Panc1 (cell line): ENCODE data around the gene KNDC1. TPM values are rescaled to one million over a fixed set of nuclear protein-coding genes. Genes with fewer than 3 reads are reported as not detected.
"Not testable (repeated sequence)": the region's sequence is repeated elsewhere in the genome, so short reads cannot be mapped to it uniquely, and the experiment has no call there.

Experiments used
- ATAC-seq: fragments of 200-7000 bp; cut with Tn5 transposase; 2 replicates; pipeline ENCODE4 v1.9.1; 2020; ENCODE audit warnings: mild to moderate bottlenecking, moderate library complexity
- BruUV-seq: library from RNA; stranded (reverse); fragments of 400-500 nt; replicated peaks from 2 replicates; lab custom pipeline; 2021; lab: Mats Ljungman, UMichigan
- CTCF ChIA-PET: fragments of 300-600 bp; sonication (Branson Sonifier 250); formaldehyde crosslinking; loops from one replicate; lab custom pipeline; 2022; ENCODE audit warnings: antibody characterized with exemption; lab: Charles Lee
- POLR2A ChIA-PET: fragments of 300-600 bp; sonication (Branson Sonifier 250); formaldehyde crosslinking; loops from one replicate; lab custom pipeline; 2022; ENCODE audit warnings: antibody characterized with exemption; lab: Charles Lee
- DNase-seq: peaks from one replicate; pipeline ENCODE4 v3.0.0-alpha.2; 2010; ENCODE audit warnings: low read depth, low spot score
- H3K27ac ChIP-seq: 2 replicates; pipeline ENCODE4 v1.5.1; 2011; ENCODE audit warnings: mild to moderate bottlenecking, low read length, inconsistent platforms
- H3K27me3 ChIP-seq: fragments of 200-500 bp; sonication (Bioruptor generic); 2 replicates; pipeline ENCODE4 v1.6.0; 2014; ENCODE audit warnings: low read length, inconsistent platforms; ENCODE audit not compliant: control insufficient read depth, insufficient read depth
- H3K36me3 ChIP-seq: fragments of 200-500 bp; sonication (Bioruptor generic); 2 replicates; pipeline ENCODE4 v1.5.1; 2014; ENCODE audit warnings: inconsistent platforms, mild to moderate bottlenecking, low read length, moderate library complexity; ENCODE audit not compliant: control insufficient read depth, insufficient read depth
- H3K4me1 ChIP-seq: 2 replicates; pipeline ENCODE4 v1.5.1; 2011; ENCODE audit warnings: inconsistent platforms, mild to moderate bottlenecking, low read length, moderate library complexity; ENCODE audit not compliant: control insufficient read depth, insufficient read depth
- H3K4me3 ChIP-seq, 2 experiments: 2 replicates each; pipeline ENCODE4 v1.5.1; 2011 to 2012; ENCODE audit warnings: low read depth in 2 of 2, low read length in 2 of 2, mild to moderate bottlenecking in 2 of 2, inconsistent platforms in 1 of 2, moderate library complexity in 1 of 2
- H3K9me3 ChIP-seq: fragments of 200-500 bp; sonication (Bioruptor generic); 2 replicates; pipeline ENCODE4 v1.5.1; 2014; ENCODE audit warnings: low read depth, mild to moderate bottlenecking, inconsistent platforms, low read length, moderate library complexity; ENCODE audit not compliant: control insufficient read depth, insufficient read depth
- POLR2AphosphoS5 ChIP-seq: IDR thresholded peaks from 2 replicates; pipeline ENCODE4 v1.6.1; 2012; ENCODE audit warnings: mild to moderate bottlenecking, low read depth, low read length, moderate library complexity
- SIN3A ChIP-seq: IDR thresholded peaks from 2 replicates; pipeline ENCODE4 v1.6.1; 2012; ENCODE audit warnings: low read depth, mild to moderate bottlenecking, low read length, moderate library complexity, borderline replicate concordance; ENCODE audit not compliant: insufficient read depth
- TCF7L2 ChIP-seq: IDR thresholded peaks from 2 replicates; pipeline ENCODE4 v1.6.1; 2011; ENCODE audit warnings: mild to moderate bottlenecking, low read depth, low read length, inconsistent platforms
- in situ Hi-C: cut with HindIII; loops from 2 replicates; pipeline ENCODE4 v1.10.0; 2016; ENCODE audit warnings: low sequenced_read_pairs, low pct_unique_long_range_greater_than_20kb
- intact Hi-C: fragments of 100-400 bp; cut with micrococcal nuclease; formaldehyde crosslinking; loops from one replicate; pipeline ENCODE4 v1.10.0; 2022; ENCODE audit not compliant: unreplicated experiment
- total RNA-seq: library from RNA; stranded (reverse); gene quantifications from one replicate; pipeline ENCODE4 v1.2.1, GENCODE V29; 2021; ENCODE audit not compliant: unreplicated experiment
- TF ChIP-seq, protein P1 (sequence below): fragments of 450-650 bp; IDR thresholded peaks from 2 replicates; pipeline ENCODE4 v1.5.1; 2017; ENCODE audit warnings: mild to moderate bottlenecking
- TF ChIP-seq, protein P2 (sequence below), 2 experiments: IDR thresholded peaks; 2 replicates each; pipeline ENCODE4 v1.6.1; 2011 to 2012; ENCODE audit warnings: low read depth in 2 of 2, control low read depth in 1 of 2, low read length in 1 of 2, mild to moderate bottlenecking in 1 of 2, moderate library complexity in 1 of 2; ENCODE audit not compliant: insufficient read depth in 1 of 2

KNDC1 gene
- total RNA-seq, 1 experiment from 2014 or later, result 2.6 TPM

DNA sequence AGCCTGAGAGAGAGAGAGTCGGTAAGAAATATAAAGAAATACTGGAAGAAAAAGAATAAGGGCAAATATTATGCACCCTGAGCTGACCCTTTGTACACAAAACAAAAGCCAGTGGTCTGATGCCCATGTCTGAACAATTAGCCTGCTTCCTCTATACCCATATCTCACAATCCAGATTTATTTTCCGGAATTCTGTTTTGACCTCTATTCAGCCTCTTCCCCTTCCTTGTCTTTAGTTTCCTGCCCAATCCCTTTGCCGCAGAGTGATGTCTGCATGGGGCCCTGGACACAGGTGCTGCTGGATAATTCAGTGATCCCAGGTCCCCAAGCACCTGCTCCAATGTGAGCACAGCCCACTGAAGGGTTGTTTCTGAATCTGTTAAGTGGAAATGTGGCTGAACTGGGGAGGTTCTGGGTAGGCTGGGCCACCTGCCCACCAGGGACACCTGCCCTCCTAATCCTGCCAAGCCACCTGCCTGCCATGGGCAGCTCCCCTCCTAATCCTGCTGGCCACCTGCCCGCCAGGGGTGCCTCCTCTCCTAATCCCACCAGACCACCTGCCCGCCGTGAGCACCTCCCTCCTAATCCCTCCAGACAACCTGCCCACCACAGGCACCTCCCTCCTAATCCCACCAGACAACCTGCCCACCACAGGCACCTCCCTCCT, 49.3 kb upstream of the KNDC1 start:
- DNase-seq (no peak), ATAC-seq (no peak)
- no peaks in the 10 kb centered on the region for H3K27me3 ChIP-seq
- no peak overlapping the region for H3K4me3 ChIP-seq
- H3K9me3 ChIP-seq, result peaks cover 11% of the 10 kb centered on the region
- BruUV-seq, result no TSS peak
- H3K27ac ChIP-seq, result no peak overlapping the region
- CTCF ChIA-PET, result no interaction called here
- TF ChIP-seq TCF7L2 (no peak), SIN3A (no peak), POLR2AphosphoS5 (no peak)
- TF ChIP-seq, protein P1, sequence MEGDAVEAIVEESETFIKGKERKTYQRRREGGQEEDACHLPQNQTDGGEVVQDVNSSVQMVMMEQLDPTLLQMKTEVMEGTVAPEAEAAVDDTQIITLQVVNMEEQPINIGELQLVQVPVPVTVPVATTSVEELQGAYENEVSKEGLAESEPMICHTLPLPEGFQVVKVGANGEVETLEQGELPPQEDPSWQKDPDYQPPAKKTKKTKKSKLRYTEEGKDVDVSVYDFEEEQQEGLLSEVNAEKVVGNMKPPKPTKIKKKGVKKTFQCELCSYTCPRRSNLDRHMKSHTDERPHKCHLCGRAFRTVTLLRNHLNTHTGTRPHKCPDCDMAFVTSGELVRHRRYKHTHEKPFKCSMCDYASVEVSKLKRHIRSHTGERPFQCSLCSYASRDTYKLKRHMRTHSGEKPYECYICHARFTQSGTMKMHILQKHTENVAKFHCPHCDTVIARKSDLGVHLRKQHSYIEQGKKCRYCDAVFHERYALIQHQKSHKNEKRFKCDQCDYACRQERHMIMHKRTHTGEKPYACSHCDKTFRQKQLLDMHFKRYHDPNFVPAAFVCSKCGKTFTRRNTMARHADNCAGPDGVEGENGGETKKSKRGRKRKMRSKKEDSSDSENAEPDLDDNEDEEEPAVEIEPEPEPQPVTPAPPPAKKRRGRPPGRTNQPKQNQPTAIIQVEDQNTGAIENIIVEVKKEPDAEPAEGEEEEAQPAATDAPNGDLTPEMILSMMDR, result no peak
- TF ChIP-seq, protein P2, sequence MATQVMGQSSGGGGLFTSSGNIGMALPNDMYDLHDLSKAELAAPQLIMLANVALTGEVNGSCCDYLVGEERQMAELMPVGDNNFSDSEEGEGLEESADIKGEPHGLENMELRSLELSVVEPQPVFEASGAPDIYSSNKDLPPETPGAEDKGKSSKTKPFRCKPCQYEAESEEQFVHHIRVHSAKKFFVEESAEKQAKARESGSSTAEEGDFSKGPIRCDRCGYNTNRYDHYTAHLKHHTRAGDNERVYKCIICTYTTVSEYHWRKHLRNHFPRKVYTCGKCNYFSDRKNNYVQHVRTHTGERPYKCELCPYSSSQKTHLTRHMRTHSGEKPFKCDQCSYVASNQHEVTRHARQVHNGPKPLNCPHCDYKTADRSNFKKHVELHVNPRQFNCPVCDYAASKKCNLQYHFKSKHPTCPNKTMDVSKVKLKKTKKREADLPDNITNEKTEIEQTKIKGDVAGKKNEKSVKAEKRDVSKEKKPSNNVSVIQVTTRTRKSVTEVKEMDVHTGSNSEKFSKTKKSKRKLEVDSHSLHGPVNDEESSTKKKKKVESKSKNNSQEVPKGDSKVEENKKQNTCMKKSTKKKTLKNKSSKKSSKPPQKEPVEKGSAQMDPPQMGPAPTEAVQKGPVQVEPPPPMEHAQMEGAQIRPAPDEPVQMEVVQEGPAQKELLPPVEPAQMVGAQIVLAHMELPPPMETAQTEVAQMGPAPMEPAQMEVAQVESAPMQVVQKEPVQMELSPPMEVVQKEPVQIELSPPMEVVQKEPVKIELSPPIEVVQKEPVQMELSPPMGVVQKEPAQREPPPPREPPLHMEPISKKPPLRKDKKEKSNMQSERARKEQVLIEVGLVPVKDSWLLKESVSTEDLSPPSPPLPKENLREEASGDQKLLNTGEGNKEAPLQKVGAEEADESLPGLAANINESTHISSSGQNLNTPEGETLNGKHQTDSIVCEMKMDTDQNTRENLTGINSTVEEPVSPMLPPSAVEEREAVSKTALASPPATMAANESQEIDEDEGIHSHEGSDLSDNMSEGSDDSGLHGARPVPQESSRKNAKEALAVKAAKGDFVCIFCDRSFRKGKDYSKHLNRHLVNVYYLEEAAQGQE (IDR thresholded peaks at IDR 0.05; ENCODE audit: insufficient read depth in 1 of 2, low read depth in 2 of 2, low read length in 1 of 2), result no peak
- peaks cover 8% of the 10 kb centered on the region; the same call in 1 of the 2 replicates for H3K4me1 ChIP-seq
- POLR2A ChIA-PET, result no interaction called here
- intact Hi-C loops, result no loop called here
- in situ Hi-C loops, result no loop called here
- no peaks in the 10 kb centered on the region for H3K36me3 ChIP-seq

DNA sequence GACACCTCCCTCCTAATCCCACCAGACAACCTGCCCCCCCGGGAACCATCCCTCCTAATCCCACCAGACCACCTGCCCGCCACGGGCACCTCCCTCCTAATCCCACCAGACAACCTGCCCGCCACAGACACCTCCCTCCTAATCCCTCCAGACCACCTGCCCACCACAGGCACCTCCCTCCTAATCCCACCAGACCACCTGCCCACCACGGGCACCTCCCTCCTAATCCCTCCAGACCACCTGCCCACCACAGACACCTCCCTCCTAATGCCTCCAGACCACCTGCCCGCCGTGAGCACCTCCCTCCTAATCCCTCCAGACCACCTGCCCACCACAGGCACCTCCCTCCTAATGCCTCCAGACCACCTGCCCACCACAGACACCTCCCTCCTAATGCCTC, 48.4 kb upstream of the KNDC1 start:
- ATAC-seq, H3K4me1 ChIP-seq, in situ Hi-C loops, BruUV-seq, intact Hi-C loops, H3K36me3 ChIP-seq, POLR2A ChIA-PET, H3K4me3 ChIP-seq, H3K27me3 ChIP-seq, DNase-seq, CTCF ChIA-PET, H3K27ac ChIP-seq: not testable (repeated sequence)
- peaks cover 11% of the 10 kb centered on the region for H3K9me3 ChIP-seq

DNA sequence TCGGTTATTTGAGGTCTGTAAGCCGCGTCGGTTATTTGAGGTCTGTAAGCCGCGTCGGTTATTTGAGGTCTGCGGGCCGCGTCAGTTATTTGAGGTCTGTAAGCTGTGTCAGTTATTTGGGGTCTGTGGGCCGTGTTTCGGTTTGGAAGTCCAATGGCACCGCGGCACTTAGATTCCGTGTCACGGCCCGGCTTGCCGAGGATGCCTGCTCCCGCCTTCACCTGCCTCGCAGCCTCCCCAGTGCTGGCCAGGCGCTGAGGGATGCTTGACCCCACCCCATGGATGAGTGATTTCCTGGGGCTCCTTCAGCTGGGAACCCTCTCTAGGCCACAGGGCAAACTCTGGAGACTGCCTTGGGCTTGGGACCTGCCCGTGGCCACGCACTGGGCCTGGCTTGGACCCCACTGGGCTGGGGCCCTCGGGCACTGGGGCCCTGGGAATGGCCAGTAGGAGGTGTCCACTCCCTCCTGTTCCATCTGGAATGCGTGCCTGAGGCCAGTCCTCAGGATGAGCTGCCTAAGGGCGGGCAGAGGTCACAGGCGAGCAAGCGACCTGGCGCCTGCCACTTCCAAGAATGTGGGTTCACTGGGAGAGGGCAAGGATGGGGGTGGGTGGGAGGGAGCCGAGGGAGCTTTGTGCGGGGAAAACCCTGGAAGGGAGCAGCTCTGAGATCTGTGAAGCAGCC, 46.7 kb upstream of the KNDC1 start:
- H3K4me1 ChIP-seq, result peaks cover 8% of the 10 kb centered on the region; the same call in 1 of the 2 replicates
- DNase-seq (no peak), ATAC-seq (no peak)
- CTCF ChIA-PET, result no interaction called here
- intact Hi-C loops, result no loop called here
- no peaks in the 10 kb centered on the region for H3K27me3 ChIP-seq
- no peak overlapping the region for H3K4me3 ChIP-seq
- in situ Hi-C loops, result no loop called here
- H3K36me3 ChIP-seq, result no peaks in the 10 kb centered on the region
- H3K9me3 ChIP-seq, result no peaks in the 10 kb centered on the region
- no TSS peak for BruUV-seq
- no peak for TF ChIP-seq TCF7L2
- TF ChIP-seq POLR2AphosphoS5, result no peak
- TF ChIP-seq, protein P1, result no peak
- TF ChIP-seq SIN3A, result no peak
- TF ChIP-seq, protein P2 (IDR thresholded peaks at IDR 0.05; ENCODE audit: insufficient read depth in 1 of 2, low read depth in 2 of 2, low read length in 1 of 2), result no peak
- H3K27ac ChIP-seq, result no peak overlapping the region
- POLR2A ChIA-PET, result no interaction called here
